Progenitor cell of endocrine pancreas (in vitro differentiated cells): Measurements from ENCODE around the gene CCDC13. TPM values are rescaled to one million over a fixed set of nuclear protein-coding genes. Genes with fewer than 3 reads are reported as not detected.
A peak's percentile ranks its signal among the peaks of the same experiment; 100 is the strongest.

ENCODE experiments used
- DNase-seq: peaks from one replicate; pipeline ENCODE4 v3.0.0; 2021; ENCODE audit warnings: low spot score; ENCODE audit not compliant: unreplicated experiment
- H3K27ac Mint-ChIP-seq: 2 replicates; pipeline ENCODE4 v1.8.0; 2021; ENCODE audit warnings: mild to moderate bottlenecking, moderate library complexity, mixed read lengths
- H3K27me3 Mint-ChIP-seq: 2 replicates; pipeline ENCODE4 v1.8.0; 2021; ENCODE audit warnings: mixed read lengths
- H3K36me3 Mint-ChIP-seq: 2 replicates; pipeline ENCODE4 v1.8.0; 2022; ENCODE audit warnings: mixed read lengths; ENCODE audit not compliant: insufficient read depth
- H3K4me1 Mint-ChIP-seq: 2 replicates; pipeline ENCODE4 v1.8.0; 2021; ENCODE audit warnings: low read depth, mixed read lengths
- H3K4me3 Mint-ChIP-seq: 2 replicates; pipeline ENCODE4 v1.8.0; 2021; ENCODE audit warnings: low read depth, mild to moderate bottlenecking, moderate library complexity, mixed read lengths
- H3K9me3 Mint-ChIP-seq: 2 replicates; pipeline ENCODE4 v1.8.0; 2021; ENCODE audit warnings: low read depth, mixed read lengths
- total RNA-seq: library from RNA; stranded (reverse); gene quantifications from 2 replicates; pipeline ENCODE4 v1.2.1, GENCODE V29; 2021
- TF ChIP-seq, protein P1 (sequence below): fragments of 200-600 bp; sonication (generic); IDR thresholded peaks from one replicate; pipeline ENCODE4 v1.5.0; 2021; ENCODE audit warnings: antibody characterized with exemption, mild to moderate bottlenecking; ENCODE audit not compliant: unreplicated experiment

The CCDC13 gene
- total RNA-seq, 1 donor from 2014 or later, result 2.3 TPM

DNA sequence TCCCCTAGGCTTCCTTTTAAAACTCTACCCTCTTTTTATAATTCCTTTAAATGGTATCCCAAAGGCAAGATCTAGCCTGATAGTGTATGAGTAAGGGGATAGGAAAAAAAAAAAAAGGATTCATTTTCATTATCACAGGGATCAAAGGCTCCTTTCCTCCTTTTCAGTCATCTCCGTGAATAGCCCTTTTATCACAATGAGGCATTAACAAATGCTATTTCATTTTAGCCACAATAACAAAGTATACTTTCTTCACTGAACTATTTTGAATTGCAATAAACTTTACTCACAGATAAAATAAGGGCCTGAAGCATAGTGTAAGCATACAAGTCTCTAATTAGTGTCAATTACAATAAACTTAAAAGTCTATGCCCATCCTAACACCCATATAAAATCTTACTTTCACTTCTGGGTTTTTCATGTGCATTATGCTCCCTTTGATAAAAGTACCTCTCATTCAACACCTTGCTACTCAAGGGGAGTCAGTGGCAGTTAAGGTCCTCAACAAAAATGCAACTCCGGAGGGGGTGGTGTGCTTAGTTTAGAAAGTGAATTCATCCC lies 22.6 kb upstream of the CCDC13 start:
- no peak for DNase-seq
- TF ChIP-seq, protein P1, sequence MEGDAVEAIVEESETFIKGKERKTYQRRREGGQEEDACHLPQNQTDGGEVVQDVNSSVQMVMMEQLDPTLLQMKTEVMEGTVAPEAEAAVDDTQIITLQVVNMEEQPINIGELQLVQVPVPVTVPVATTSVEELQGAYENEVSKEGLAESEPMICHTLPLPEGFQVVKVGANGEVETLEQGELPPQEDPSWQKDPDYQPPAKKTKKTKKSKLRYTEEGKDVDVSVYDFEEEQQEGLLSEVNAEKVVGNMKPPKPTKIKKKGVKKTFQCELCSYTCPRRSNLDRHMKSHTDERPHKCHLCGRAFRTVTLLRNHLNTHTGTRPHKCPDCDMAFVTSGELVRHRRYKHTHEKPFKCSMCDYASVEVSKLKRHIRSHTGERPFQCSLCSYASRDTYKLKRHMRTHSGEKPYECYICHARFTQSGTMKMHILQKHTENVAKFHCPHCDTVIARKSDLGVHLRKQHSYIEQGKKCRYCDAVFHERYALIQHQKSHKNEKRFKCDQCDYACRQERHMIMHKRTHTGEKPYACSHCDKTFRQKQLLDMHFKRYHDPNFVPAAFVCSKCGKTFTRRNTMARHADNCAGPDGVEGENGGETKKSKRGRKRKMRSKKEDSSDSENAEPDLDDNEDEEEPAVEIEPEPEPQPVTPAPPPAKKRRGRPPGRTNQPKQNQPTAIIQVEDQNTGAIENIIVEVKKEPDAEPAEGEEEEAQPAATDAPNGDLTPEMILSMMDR, result no peak
- Mint-ChIP-seq H3K9me3 (no peaks in the 10 kb centered on the region), H3K4me3 (no peak overlapping the region), H3K36me3 (peaks cover 13% of the 10 kb centered on the region), H3K27me3 (no peaks in the 10 kb centered on the region), H3K27ac (no peak overlapping the region), H3K4me1 (peaks cover 12% of the 10 kb centered on the region)

DNA sequence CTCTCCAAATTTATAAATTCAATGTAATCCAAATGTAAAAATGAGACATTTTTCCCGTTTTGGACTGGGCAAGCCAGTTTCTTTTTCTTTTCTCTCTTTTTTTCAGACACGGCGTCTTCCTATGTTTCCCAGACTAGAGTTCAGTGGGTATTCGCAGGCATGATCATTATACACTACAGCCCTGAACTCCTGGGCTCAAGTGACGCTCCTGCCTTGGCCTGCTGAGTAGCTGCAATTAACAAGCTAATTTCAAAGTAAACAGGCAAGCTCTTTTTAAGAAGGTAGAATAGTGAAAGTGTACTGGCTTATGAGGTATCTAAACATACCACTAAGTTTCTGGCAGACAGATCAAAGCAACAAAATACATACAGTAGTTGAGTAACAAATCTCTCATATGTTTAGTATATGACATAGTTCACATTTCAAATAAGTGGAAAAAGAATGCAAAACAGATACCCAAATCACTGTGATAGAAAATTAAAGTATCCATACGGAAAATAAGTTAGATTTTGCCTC lies 17.7 kb upstream of the CCDC13 start:
- H3K9me3 Mint-ChIP-seq, result no peaks in the 10 kb centered on the region
- peaks cover 15% of the 10 kb centered on the region for H3K36me3 Mint-ChIP-seq
- H3K27ac Mint-ChIP-seq, result no peak overlapping the region
- DNase-seq, result no peak
- TF ChIP-seq, protein P1, result no peak
- H3K27me3 Mint-ChIP-seq, result no peaks in the 10 kb centered on the region
- peaks cover 1% of the 10 kb centered on the region for H3K4me1 Mint-ChIP-seq
- H3K4me3 Mint-ChIP-seq, result no peak overlapping the region

DNA sequence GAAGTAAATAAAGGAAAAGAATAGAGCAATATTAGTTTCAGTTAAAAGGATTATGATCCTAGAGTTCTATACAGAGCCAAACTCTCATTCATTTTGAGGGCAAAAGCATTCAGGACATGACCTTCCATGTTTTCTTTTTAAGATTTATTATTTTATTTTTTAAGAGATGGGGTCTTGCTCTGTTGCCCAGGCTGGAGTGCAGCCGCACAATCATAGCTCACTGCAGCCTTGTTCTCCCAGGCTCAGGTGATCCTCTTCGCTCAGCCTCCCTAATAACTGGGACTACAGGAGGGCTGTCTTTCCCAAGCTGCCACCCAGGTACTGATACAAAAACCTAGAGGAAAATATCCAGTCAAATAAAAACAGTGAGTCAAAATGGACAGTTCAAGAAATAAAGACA lies 13.6 kb upstream of the CCDC13 start:
- TF ChIP-seq, protein P1, result no peak
- no peak for DNase-seq
- no peaks in the 10 kb centered on the region for H3K27me3 Mint-ChIP-seq
- no peaks in the 10 kb centered on the region for H3K9me3 Mint-ChIP-seq
- H3K4me3 Mint-ChIP-seq, result no peak overlapping the region
- H3K27ac Mint-ChIP-seq, result no peak overlapping the region
- H3K36me3 Mint-ChIP-seq, result peaks cover 10% of the 10 kb centered on the region
- peaks cover 1% of the 10 kb centered on the region for H3K4me1 Mint-ChIP-seq

DNA sequence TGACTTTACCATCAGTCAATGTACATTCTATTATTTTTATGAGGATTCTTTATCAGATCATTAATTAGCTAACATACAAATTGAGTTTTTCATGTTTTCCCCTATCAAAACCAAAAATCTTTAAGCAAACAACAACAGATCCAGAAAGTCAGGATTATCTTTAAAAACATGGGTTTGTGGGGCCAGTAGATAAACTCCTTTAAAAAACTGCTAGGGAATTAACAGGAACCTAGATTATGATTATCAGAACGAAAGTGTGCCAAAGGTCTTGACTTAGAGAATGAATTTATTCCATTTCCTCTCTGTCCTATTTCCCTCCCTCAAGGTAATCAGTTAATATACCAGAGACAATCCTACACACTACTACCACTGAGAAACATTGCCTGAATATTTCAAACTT lies 13.2 kb upstream of the CCDC13 start:
- Mint-ChIP-seq H3K36me3 (peaks cover 9% of the 10 kb centered on the region), H3K4me3 (no peak overlapping the region), H3K9me3 (no peaks in the 10 kb centered on the region), H3K27me3 (no peaks in the 10 kb centered on the region), H3K4me1 (peaks cover 1% of the 10 kb centered on the region), H3K27ac (no peak overlapping the region)
- DNase-seq, result no peak
- TF ChIP-seq, protein P1, result no peak

DNA sequence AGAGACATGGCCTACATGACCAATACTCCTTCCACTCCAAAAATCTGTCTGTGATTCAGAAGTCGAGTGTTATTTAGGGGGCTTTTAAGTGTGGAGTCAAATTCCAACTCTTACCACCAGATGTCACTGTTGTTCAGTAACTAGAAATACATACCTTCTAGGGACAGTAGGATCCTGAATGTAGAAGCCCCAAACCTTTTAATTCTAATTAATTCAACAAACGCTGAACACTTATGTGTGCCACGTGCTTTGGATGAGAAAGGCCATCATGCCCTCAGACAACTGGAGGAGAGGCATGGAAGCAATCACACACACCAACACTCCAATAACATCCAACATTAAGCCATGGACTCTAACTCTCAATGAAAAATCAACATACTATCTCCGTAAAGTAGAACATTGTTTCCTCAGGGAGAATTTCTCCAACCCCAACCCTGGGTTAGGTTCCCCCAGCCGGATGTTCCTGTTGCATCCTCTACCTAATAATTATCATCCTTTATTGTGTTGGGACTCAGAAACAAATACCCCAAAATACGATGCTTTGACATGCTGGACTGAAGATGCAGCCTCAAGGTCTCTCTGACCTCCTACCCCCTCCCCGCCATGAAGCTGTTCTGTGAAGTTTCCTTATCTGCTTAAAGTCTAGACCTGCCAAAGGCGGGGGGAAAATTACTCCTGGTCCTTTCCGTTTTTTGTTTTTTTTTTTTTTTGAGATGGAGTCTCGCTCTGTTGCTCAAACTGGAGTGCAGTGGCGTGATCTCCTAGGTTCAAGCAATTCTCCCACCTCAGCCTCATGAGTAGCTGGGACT lies 8.0 kb upstream of the CCDC13 start:
- TF ChIP-seq, protein P1, result peak; percentile 78
- Mint-ChIP-seq H3K36me3 (peaks cover 3% of the 10 kb centered on the region), H3K4me1 (peaks cover 6% of the 10 kb centered on the region), H3K4me3 (no peak overlapping the region), H3K9me3 (no peaks in the 10 kb centered on the region), H3K27me3 (no peaks in the 10 kb centered on the region), H3K27ac (peak overlapping the region; percentile 26)
- peak; percentile 16 for DNase-seq
